Thoracic aorta (tissue), 2 donors: Measurements from ENCODE around the gene GALM. TPM values are rescaled to one million over a fixed set of nuclear protein-coding genes. Genes with fewer than 3 reads are reported as not detected.
"Not testable (repeated sequence)": the region's sequence is repeated elsewhere in the genome, so short reads cannot be mapped to it uniquely, and the experiment has no call there.

Source experiments
- ATAC-seq: fragments of 150-250 bp; one replicate; pipeline ENCODE4 v1.8.0; 2017; ENCODE audit warnings: low read depth; ENCODE audit not compliant: insufficient number of reproducible peaks, low FRiP score
- DNase-seq: peaks from one replicate; pipeline ENCODE4 v3.0.0-alpha.2; 2020; ENCODE audit warnings: low spot score
- H3K27ac ChIP-seq, 2 donors: fragments of 200-600 bp; sonication (generic); 1 replicate in 1 of 2; 2 replicates in 1 of 2; pipeline ENCODE4 v1.5.1; 2016; ENCODE audit warnings: mild to moderate bottlenecking in 2 of 2, moderate library complexity in 2 of 2
- H3K27me3 ChIP-seq: fragments of 200-600 bp; sonication (generic); replicated peaks from 2 replicates; pipeline ENCODE4 v1.6.0; 2016; ENCODE audit warnings: mild to moderate bottlenecking; ENCODE audit not compliant: insufficient read depth
- H3K36me3 ChIP-seq: fragments of 200-600 bp; sonication (generic); one replicate; pipeline ENCODE4 v1.5.1; 2016
- H3K4me1 ChIP-seq, 2 donors: fragments of 200-600 bp; sonication (generic); 1 replicate in 1 of 2; 2 replicates in 1 of 2; pipeline versions ENCODE4 v1.5.1 to v1.6.0; 2016; ENCODE audit warnings: low read depth in 2 of 2, mild to moderate bottlenecking in 1 of 2; ENCODE audit not compliant: control insufficient read depth in 1 of 2
- H3K4me3 ChIP-seq: fragments of 200-600 bp; sonication (generic); 2 replicates; pipeline ENCODE4 v1.5.1; 2016; ENCODE audit warnings: mild to moderate bottlenecking
- H3K9me3 ChIP-seq: fragments of 200-600 bp; sonication (generic); 2 replicates; pipeline ENCODE4 v1.5.1; 2016
- total RNA-seq, 2 donors: library from RNA; depleted of rRNA; stranded (reverse); fragments of >200 nt; gene quantifications; one replicate each; pipeline versions ENCODE4 v1.1.0 to v1.2.3, GENCODE V29; 2016
- TF ChIP-seq, protein P1 (sequence below): fragments of 200-600 bp; sonication (generic); IDR thresholded peaks from one replicate; pipeline ENCODE4 v1.5.1; 2019; ENCODE audit warnings: antibody characterized with exemption

Gene GALM
- total RNA-seq, 2 donors from 2014 or later = 19.5 to 25.1 TPM

DNA sequence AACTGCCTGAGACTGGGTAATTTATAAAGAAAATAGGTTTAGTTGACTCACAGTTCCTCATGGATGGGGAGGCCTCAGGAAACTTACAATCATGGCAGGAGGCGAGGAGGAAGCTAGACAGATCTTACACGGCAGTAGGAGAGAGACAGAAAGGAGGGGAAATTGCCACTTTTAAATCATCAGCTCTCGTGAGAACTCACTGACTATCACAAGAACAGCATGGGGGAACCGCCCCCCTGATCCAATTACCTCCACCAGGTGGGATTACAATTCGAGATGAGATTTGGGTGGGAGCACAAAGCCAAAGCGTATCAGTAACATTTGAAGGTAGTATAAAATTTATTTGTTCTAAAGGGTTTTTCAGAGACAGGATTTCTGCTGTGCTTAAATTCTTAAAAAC is 5.4 kb downstream of the GALM start:
- H3K27me3 ChIP-seq = no peaks in the 10 kb centered on the region
- H3K9me3 ChIP-seq = no peaks in the 10 kb centered on the region
- no peak for DNase-seq
- TF ChIP-seq, protein P1, sequence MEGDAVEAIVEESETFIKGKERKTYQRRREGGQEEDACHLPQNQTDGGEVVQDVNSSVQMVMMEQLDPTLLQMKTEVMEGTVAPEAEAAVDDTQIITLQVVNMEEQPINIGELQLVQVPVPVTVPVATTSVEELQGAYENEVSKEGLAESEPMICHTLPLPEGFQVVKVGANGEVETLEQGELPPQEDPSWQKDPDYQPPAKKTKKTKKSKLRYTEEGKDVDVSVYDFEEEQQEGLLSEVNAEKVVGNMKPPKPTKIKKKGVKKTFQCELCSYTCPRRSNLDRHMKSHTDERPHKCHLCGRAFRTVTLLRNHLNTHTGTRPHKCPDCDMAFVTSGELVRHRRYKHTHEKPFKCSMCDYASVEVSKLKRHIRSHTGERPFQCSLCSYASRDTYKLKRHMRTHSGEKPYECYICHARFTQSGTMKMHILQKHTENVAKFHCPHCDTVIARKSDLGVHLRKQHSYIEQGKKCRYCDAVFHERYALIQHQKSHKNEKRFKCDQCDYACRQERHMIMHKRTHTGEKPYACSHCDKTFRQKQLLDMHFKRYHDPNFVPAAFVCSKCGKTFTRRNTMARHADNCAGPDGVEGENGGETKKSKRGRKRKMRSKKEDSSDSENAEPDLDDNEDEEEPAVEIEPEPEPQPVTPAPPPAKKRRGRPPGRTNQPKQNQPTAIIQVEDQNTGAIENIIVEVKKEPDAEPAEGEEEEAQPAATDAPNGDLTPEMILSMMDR = no peak
- no peak overlapping the region for H3K27ac ChIP-seq
- H3K4me3 ChIP-seq = no peak overlapping the region
- H3K4me1 ChIP-seq = peaks cover 15 to 22% of the 10 kb centered on the region in 2 donors
- peaks cover 6% of the 10 kb centered on the region for H3K36me3 ChIP-seq
- no peak for ATAC-seq

DNA sequence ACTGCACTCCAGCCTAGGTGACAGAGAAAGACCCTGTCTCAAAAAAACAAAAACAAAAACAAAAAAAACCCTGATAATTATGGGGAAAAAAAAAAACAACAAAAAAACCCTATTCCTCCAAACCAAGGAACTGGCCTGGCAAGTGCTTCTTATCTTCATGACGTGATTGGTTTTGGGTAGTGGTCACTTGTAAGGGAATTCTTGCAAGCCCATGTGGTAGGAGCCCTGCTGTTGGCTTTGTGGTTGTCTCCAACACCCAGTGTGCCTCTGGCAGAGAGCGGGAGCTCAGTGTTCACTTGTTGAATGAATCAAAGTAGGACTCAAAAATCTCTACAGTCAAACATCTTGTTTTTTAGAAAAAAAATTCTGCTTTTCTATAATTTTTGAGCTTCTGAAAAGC is 6.0 kb downstream of the GALM start:
- TF ChIP-seq, protein P1 = no peak
- H3K4me1 ChIP-seq = peaks cover 11 to 16% of the 10 kb centered on the region in 2 donors
- H3K27me3 ChIP-seq = no peaks in the 10 kb centered on the region
- ATAC-seq = no peak
- H3K4me3 ChIP-seq = no peak overlapping the region
- peaks cover 7% of the 10 kb centered on the region for H3K36me3 ChIP-seq
- H3K27ac ChIP-seq = no peak overlapping the region
- DNase-seq = no peak
- no peaks in the 10 kb centered on the region for H3K9me3 ChIP-seq

DNA sequence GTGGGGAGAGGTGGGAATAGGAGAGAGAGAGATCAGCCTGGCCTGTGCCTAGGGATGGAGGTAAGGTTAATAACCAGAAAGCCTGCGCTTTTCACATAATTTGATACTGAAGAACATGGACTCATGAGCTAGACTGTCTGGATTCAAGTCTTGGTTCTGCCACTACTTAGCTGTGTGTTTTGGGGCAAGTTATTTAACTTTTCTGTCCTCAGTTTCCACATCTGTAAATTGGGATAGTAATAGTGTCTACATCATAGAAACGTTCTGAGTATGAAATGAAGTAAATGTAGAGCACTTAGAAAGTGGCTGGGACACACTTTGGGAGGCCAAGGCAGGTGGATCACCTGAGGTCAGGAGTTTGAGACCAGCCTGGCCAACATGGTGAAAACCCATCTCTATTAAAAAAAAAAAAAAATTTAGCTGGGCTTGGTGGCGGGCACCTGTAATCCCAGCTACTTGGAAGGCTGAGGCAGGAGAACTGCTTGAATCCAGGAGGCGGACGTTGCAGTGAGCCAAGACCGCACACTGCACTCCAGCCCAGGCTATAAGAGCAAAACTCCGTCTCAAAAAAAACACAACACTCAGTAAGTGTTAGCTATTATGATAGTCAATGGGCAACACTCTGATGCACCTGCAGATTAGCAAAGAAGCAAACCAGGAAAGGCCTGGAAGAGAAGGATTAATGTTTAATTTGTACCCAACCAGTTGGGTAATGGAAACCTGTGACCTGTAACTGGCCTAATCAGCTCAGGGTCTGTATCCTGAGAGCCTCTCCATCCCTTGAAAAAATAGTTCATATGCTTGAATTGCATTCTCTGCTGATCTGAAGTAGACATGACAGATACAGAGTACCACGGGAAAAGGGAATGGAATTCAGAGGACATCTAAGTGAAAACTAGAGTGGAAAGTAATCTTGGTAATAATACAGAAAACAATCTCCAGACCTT is 6.8 kb downstream of the GALM start:
- peaks cover 7 to 8% of the 10 kb centered on the region in 2 donors for H3K4me1 ChIP-seq
- no peak overlapping the region for H3K4me3 ChIP-seq
- H3K27ac ChIP-seq = no peak overlapping the region
- TF ChIP-seq, protein P1 = no peak
- DNase-seq = no peak
- no peaks in the 10 kb centered on the region for H3K27me3 ChIP-seq
- peaks cover 7% of the 10 kb centered on the region for H3K36me3 ChIP-seq
- H3K9me3 ChIP-seq = no peaks in the 10 kb centered on the region
- ATAC-seq = no peak

DNA sequence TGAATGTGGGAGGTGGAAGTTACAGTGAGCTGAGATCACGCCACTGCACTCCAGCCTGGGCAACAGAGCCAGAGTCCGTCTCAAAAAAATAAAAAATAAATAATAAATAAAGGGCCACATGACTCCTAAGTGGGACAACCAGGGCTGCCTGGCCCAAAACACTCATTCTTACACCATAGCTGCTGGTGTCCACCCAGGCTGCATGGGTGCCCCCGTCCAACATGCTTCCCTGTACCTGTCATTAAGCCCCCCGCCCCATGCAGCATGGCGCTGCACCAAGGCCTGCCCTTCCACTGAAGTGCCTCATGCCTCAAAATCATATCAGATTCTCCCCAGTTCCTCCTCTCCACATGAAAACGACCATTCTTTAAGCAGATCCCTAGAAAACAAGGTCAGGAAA is 10.8 kb downstream of the GALM start:
- ATAC-seq = no peak
- peaks cover 7% of the 10 kb centered on the region for H3K36me3 ChIP-seq

DNA sequence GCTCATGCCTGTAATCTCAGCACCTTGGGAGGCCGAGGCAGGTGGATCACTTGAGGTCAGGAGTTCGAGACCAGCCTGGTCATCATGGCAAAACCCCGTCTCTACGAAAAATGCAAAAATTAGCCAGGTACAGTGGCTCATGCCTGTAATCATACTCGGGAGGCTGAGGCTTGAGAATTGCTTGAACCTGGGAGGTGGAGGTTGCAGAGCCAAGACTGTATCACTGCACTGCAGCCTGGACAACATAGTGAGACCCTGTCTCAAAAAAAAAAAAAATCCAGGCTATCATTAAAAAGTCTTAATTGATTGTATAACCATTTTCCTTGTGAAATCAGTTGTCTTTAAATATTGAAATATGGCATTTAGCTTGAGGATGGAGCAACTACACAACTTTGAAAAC is 15.0 kb downstream of the GALM start:
- not testable (repeated sequence) for H3K4me3 ChIP-seq, ATAC-seq, H3K27ac ChIP-seq, H3K9me3 ChIP-seq, H3K27me3 ChIP-seq, H3K36me3 ChIP-seq, DNase-seq, H3K4me1 ChIP-seq

More for the DNA sequence above, 10.8 kb downstream of the GALM start:
- TF ChIP-seq, protein P1 = no peak
- Histone ChIP-seq H3K27me3 (no peaks in the 10 kb centered on the region), H3K9me3 (no peaks in the 10 kb centered on the region), H3K4me3 (no peak overlapping the region), H3K27ac (no peak overlapping the region), H3K4me1 (no peaks in the 10 kb centered on the region)
- DNase-seq = no peak
